Mucosa of stomach (tissue), 1 donor: Measurements from ENCODE around the gene SLC28A1.

Source experiments
- H3K27me3 ChIP-seq: one replicate; pipeline ENCODE4 v1.7.0; 2013; ENCODE audit warnings: mild to moderate bottlenecking, low read length; ENCODE audit not compliant: control insufficient read depth, insufficient read depth
- H3K36me3 ChIP-seq: one replicate; pipeline ENCODE4 v1.7.0; 2013; ENCODE audit warnings: low read length; ENCODE audit not compliant: control insufficient read depth, insufficient read depth
- H3K4me1 ChIP-seq: one replicate; pipeline ENCODE4 v1.7.0; 2013; ENCODE audit warnings: mild to moderate bottlenecking, low read length; ENCODE audit not compliant: control insufficient read depth, insufficient read depth
- H3K4me3 ChIP-seq: one replicate; pipeline ENCODE4 v1.7.0; 2013; ENCODE audit warnings: low read length
- H3K9ac ChIP-seq: one replicate; pipeline ENCODE4 v1.7.0; 2013; ENCODE audit warnings: mild to moderate bottlenecking, low read length, moderate library complexity
- H3K9me3 ChIP-seq: one replicate; pipeline ENCODE4 v1.7.0; 2013; ENCODE audit warnings: mild to moderate bottlenecking, low read length, moderate library complexity; ENCODE audit not compliant: control insufficient read depth
- donor health status: Pancreatic carcinoma.

SLC28A1 gene

GRCh38 chr15:84889991-84890669, 5.7 kb downstream of the SLC28A1 start:
- Histone ChIP-seq H3K27me3 (no peaks in the 10 kb centered on the region), H3K9ac (no peak overlapping the region), H3K4me1 (peaks cover 5% of the 10 kb centered on the region), H3K9me3 (no peaks in the 10 kb centered on the region), H3K36me3 (no peaks in the 10 kb centered on the region), H3K4me3 (no peak overlapping the region)

- Histone ChIP-seq H3K36me3 (no peaks in the 10 kb centered on the region), H3K9ac (no peak overlapping the region)
These were observed 6.3 kb downstream of the SLC28A1 start for GRCh38 chr15:84890670-84891162.

DNA sequence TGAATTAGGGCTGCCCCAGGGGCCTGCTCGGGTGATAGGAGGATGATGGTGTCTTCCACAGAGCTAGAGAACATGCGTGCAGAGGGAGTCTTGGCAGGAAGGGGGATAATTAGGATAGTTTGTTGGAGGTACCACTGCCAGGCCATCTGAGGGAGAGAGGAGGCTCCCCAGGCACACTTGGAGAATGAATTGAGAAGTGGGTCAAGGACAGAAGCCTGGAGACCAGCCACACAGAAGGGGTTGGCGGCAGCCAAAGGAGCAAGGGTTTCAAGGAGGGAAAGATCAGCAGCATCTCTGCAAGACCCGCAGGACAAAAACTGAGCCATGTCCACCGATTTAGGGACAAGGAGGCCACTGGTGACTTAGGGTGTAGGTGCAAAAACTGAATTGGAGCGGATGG, 6.9 kb downstream of the SLC28A1 start:
- no peaks in the 10 kb centered on the region for H3K27me3 ChIP-seq

More at GRCh38 chr15:84890670-84891162, 6.3 kb downstream of the SLC28A1 start:
- H3K4me3 ChIP-seq: no peak overlapping the region
- no peaks in the 10 kb centered on the region for H3K9me3 ChIP-seq
- no peaks in the 10 kb centered on the region for H3K27me3 ChIP-seq
- peaks cover 5% of the 10 kb centered on the region for H3K4me1 ChIP-seq

GRCh38 chr15:84892786-84893307, 8.4 kb downstream of the SLC28A1 start:
- Histone ChIP-seq H3K9me3 (no peaks in the 10 kb centered on the region), H3K4me1 (peaks cover 5% of the 10 kb centered on the region), H3K4me3 (no peak overlapping the region), H3K27me3 (no peaks in the 10 kb centered on the region), H3K36me3 (no peaks in the 10 kb centered on the region), H3K9ac (no peak overlapping the region)

More for the DNA sequence above, 6.9 kb downstream of the SLC28A1 start:
- no peaks in the 10 kb centered on the region for H3K36me3 ChIP-seq
- no peaks in the 10 kb centered on the region for H3K9me3 ChIP-seq
- H3K9ac ChIP-seq: no peak overlapping the region
- H3K4me3 ChIP-seq: no peak overlapping the region
- H3K4me1 ChIP-seq: peaks cover 5% of the 10 kb centered on the region

DNA sequence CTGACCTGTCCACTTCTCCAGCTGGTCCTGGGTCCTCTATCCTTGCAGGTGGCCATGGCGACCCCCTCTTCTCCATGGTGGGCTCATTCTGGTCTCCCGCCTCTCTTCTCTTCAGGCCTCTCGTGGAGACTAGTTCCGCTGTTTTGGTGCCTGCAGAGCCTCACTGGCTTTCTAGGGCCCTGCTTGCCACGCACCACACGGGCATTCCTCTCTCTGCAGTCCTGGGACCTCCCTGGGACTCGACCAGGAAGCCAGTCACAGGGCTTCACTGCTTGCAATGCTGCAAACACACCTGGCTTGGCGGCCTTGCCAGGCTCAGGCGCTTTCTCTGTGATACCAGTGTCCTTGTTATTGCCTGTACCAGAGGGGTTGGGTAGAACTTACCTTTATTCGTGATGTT, 9.1 kb downstream of the SLC28A1 start:
- H3K9me3 ChIP-seq: no peaks in the 10 kb centered on the region
- no peak overlapping the region for H3K4me3 ChIP-seq
- no peaks in the 10 kb centered on the region for H3K27me3 ChIP-seq
- H3K4me1 ChIP-seq: peaks cover 5% of the 10 kb centered on the region
- no peaks in the 10 kb centered on the region for H3K36me3 ChIP-seq
- H3K9ac ChIP-seq: no peak overlapping the region

DNA sequence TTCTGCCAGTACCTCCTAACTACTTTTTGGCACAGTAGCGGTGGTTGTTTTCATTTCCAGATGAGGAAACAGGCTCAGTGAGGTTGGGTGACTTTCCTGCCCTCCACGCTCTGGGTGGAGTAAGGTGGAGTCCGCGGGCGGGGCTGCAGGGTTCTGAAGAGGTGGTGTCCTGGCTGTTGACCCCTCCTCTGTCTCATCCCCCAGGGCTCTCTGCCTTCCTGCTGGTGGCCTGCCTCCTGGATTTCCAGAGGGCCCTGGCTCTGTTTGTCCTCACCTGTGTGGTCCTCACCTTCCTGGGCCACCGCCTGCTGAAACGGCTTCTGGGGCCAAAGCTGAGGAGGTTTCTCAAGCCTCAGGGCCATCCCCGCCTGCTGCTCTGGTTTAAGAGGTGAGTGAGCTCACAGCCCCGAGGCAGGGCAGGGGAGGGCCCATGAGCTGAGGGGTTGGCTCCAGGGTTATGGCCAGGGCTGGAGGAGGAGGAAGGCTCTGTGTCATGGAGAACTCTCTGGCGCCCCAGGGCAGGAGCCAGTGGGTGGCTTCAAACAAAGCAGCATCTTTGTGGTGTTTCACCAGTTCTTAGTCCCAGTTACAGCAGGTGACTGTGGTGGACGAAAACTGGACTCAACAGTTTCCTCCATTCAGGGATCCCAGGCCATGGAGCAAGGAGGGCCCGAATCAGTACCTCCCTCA, 10.4 kb downstream of the SLC28A1 start:
- Histone ChIP-seq H3K9ac (no peak overlapping the region), H3K4me3 (no peak overlapping the region), H3K4me1 (peaks cover 5% of the 10 kb centered on the region), H3K9me3 (no peaks in the 10 kb centered on the region), H3K27me3 (no peaks in the 10 kb centered on the region), H3K36me3 (no peaks in the 10 kb centered on the region)

GRCh38 chr15:84898761-84899160, 14.3 kb downstream of the SLC28A1 start:
- Histone ChIP-seq H3K27me3 (no peaks in the 10 kb centered on the region), H3K4me3 (no peak overlapping the region), H3K4me1 (peaks cover 5% of the 10 kb centered on the region), H3K9ac (no peak overlapping the region), H3K36me3 (no peaks in the 10 kb centered on the region), H3K9me3 (no peaks in the 10 kb centered on the region)

DNA sequence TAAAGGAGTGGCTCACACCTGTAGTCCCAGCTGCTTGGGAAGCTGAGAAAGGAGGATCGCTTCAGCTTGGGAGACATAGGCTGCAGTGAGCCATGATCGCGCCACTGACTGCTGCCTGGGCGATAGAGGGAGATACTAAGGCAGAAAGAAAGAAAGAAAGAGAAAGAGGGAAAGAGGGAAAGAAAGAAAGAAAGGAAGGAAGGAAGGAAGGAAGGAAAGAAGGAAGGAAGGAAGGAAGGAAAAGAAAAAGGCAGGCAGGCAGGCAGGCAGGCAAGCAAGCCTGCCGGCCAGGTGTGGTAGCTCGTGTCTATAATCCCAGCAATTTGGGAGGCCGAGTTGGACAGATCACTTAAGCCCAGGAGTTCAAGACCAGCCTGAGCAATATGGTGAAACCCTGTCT, 15.3 kb downstream of the SLC28A1 start:
- Histone ChIP-seq H3K4me3 (no peak overlapping the region), H3K4me1 (peaks cover under 1% of the 10 kb centered on the region), H3K27me3 (no peaks in the 10 kb centered on the region), H3K9ac (no peak overlapping the region), H3K9me3 (no peaks in the 10 kb centered on the region), H3K36me3 (no peaks in the 10 kb centered on the region)

- no peak overlapping the region for H3K9ac ChIP-seq
- no peaks in the 10 kb centered on the region for H3K27me3 ChIP-seq
- no peaks in the 10 kb centered on the region for H3K4me1 ChIP-seq
- H3K4me3 ChIP-seq: no peak overlapping the region
- no peaks in the 10 kb centered on the region for H3K9me3 ChIP-seq
- H3K36me3 ChIP-seq: no peaks in the 10 kb centered on the region
These were observed 17.1 kb downstream of the SLC28A1 start for GRCh38 chr15:84901540-84901939.

GRCh38 chr15:84903751-84904150, 19.3 kb downstream of the SLC28A1 start:
- no peaks in the 10 kb centered on the region for H3K27me3 ChIP-seq
- H3K4me1 ChIP-seq: no peaks in the 10 kb centered on the region
- H3K9ac ChIP-seq: no peak overlapping the region
- H3K36me3 ChIP-seq: no peaks in the 10 kb centered on the region
- H3K9me3 ChIP-seq: no peaks in the 10 kb centered on the region
- H3K4me3 ChIP-seq: no peak overlapping the region

DNA sequence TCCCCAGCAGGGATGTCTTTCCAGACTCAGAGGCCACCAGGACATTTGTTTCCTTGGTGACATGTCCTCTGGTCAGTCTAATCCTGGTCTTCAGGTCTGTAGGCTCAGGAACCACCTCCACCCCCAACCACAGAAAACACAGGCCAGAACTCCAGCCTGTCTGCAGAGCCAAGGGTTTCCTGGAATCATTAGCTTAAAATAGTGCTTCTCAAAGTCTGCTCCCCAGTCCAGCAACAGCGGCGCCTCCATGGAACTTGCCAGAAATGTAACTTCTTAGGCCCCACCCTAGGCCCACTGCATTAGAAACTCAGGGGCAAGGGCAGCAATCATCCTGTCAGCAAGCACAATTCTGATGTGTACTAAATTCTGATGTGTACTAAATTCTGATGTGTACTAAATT, 20.0 kb downstream of the SLC28A1 start:
- Histone ChIP-seq H3K4me3 (no peak overlapping the region), H3K36me3 (no peaks in the 10 kb centered on the region), H3K27me3 (no peaks in the 10 kb centered on the region), H3K9ac (no peak overlapping the region), H3K4me1 (no peaks in the 10 kb centered on the region), H3K9me3 (no peaks in the 10 kb centered on the region)
